ENCODE results near the gene HINT1.

HINT1 gene

DNA sequence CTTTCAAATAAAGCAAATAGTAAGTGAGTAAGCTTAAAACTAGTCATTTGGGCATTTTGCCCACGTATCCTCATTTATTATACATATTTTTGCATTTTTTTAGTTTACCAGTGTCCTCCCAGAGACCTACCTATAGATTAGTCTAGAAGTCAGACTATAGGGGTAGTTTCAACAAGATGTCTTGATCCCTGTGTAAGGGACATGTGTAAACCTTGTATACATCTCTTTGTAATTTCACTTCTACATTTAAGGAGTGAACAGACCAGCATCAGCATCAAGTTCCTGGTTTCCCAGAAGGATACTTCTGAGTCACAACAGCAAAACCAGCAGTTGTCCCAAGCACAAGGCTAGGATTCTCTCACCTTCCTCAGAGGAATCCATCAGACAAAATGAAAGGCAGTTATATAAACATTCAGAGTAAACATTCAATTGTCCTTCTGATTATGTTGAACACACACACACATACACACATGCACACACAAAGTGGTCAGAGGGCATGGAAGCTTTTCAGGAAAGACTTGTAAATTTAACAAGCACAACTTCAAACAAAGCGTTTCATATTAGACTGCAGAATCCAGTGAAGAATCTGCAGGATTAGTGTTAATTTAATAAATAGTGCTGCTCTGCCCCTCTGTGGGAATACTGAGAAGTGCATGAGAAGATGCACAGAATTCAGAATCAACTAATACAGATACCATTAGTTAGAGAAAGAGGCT lies 55.4 kb downstream of the HINT1 start:
- DNase-seq (ENCODE audit: low read depth), result peak; percentile 2

Measured in activated T-cell treated with anti-CD3 and anti-CD28 coated beads for 48 hours (primary cell).